BE2C (cell line): Measurements from ENCODE around the gene GET3.
"Not testable (repeated sequence)": the region's sequence is repeated elsewhere in the genome, so short reads cannot be mapped to it uniquely, and the experiment has no call there.

Experiments
- DNase-seq: peaks from one replicate; pipeline ENCODE4 v3.0.0-alpha.2; 2020
- H3K27me3 ChIP-seq: fragments of 250-450 bp; sonication (Bioruptor Pico); 2 replicates; pipeline ENCODE4 v1.5.1; 2020; ENCODE audit warnings: mild to moderate bottlenecking
- H3K36me3 ChIP-seq: fragments of 250-450 bp; sonication (Bioruptor Pico); 2 replicates; pipeline ENCODE4 v1.5.1; 2020; ENCODE audit warnings: mild to moderate bottlenecking
- H3K4me1 ChIP-seq: fragments of 250-450 bp; sonication (Bioruptor Pico); 2 replicates; pipeline ENCODE4 v1.5.1; 2020
- H3K4me3 ChIP-seq: 2 replicates; pipeline ENCODE4 v1.5.1; 2011; ENCODE audit warnings: low read depth, low read length
- H3K9me3 ChIP-seq: fragments of 250-450 bp; sonication (Bioruptor Pico); 2 replicates; pipeline ENCODE4 v1.5.1; 2020
- TF ChIP-seq, protein P1 (sequence below): IDR thresholded peaks from 2 replicates; pipeline ENCODE4 v1.5.1; 2012; ENCODE audit warnings: mild to moderate bottlenecking, low read depth, low read length

Gene GET3

DNA sequence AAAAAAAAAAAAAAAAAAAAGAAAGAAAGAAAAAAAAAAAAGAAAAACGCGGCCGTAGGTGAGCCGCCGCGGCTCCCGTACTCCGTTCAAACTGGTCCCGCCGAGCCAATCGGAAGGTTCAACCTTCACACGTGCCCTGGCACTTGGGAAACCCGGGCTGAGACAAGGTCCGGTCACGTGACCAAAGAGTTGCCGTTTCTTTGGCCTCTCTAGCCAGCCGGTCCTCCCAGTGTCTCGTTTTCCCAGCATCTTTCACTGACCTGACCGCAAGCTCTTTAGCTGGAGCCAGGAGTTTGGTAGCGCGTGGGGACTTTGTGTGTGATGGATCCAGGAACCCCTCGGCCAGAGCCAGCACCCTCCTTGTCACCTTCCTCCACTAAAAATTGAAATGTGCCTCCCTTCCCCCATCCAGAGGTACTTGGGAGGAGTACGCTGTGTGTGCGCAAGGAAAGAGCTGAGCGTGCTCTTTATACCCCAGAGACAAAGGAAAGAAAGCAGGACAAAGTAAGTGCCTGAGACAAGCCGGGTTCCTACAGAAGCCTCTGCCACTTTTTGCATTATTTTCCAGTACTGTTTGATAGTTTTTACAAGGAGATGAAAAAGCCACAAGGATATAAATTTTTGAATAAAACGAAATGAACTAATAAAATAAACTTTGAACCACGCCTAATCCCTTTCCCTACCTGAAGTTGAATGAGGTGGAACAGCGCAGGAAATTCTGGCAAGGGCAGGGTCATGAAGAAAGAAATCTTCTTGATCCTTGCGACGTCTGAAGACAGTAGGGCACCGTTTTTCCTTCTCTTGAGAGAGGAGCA is 14.5 kb upstream of the GET3 start:
- H3K36me3 ChIP-seq: peaks cover 33% of the 10 kb centered on the region
- TF ChIP-seq, protein P1, sequence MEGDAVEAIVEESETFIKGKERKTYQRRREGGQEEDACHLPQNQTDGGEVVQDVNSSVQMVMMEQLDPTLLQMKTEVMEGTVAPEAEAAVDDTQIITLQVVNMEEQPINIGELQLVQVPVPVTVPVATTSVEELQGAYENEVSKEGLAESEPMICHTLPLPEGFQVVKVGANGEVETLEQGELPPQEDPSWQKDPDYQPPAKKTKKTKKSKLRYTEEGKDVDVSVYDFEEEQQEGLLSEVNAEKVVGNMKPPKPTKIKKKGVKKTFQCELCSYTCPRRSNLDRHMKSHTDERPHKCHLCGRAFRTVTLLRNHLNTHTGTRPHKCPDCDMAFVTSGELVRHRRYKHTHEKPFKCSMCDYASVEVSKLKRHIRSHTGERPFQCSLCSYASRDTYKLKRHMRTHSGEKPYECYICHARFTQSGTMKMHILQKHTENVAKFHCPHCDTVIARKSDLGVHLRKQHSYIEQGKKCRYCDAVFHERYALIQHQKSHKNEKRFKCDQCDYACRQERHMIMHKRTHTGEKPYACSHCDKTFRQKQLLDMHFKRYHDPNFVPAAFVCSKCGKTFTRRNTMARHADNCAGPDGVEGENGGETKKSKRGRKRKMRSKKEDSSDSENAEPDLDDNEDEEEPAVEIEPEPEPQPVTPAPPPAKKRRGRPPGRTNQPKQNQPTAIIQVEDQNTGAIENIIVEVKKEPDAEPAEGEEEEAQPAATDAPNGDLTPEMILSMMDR: no peak

DNA sequence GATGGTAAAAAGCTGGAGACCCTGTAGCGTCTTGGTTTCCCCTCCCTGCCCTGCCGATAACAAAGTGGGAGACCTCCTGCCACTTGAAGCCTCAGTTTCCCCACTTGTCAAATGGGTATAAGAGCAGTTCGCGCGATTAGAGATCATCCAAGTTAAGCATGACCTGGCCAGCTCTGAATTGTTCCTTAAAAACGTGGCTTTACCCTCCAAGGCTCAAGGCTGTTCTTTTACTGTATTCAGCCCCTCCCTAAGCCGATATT is 14.0 kb upstream of the GET3 start:
- Histone ChIP-seq H3K36me3 (peaks cover 33% of the 10 kb centered on the region), H3K9me3 (no peaks in the 10 kb centered on the region), H3K4me1 (no peaks in the 10 kb centered on the region; the same call in 1 of the 2 replicates), H3K27me3 (no peaks in the 10 kb centered on the region), H3K4me3 (peak overlapping the region; percentile 93)
- TF ChIP-seq, protein P1: no peak
- DNase-seq: no peak

More for the DNA sequence above, 14.5 kb upstream of the GET3 start:
- Histone ChIP-seq H3K4me3 (peak overlapping the region; percentile 93), H3K9me3 (no peaks in the 10 kb centered on the region), H3K27me3 (no peaks in the 10 kb centered on the region), H3K4me1 (no peaks in the 10 kb centered on the region; the same call in 1 of the 2 replicates)
- DNase-seq: peak; percentile 98

DNA sequence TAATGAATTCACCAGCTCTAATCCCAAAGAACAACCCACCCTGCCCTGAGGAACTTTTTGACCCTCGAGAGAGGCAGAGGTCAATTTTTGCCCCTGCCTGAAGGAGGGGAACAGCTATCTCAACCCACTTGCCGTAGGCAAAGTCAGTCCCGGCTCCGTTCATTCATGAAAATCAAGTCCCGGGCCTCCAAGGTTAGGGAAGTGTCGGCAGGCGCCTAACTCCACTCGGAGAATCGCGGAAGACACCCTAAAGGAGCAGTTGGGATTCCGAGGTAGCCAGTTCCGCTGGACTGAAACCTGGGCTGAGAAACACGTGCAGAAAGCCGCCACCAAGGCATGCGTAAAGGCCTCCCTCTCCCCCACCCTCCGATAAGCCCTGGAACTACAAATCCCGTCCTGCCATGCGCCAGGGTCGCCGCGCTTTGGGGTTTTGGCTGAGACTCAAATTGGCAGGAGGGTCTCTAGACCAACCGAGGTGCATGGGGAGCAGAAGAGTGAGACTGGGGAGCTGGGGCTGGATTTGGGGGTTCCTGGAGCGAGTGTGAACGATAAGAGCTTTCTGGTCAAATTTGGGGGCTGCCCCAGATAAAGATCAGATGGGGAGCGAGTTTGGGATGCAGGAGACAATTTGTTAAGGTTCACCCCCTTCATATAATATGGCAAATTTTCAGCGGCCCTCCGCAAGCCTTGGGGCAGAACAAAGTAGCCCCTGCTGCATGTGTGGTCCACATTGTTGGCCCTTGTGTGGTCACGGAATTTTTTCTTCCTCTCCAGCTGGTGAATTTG is 13.5 kb upstream of the GET3 start, which contains the start of gene TNPO2:
Gene TNPO2 (minus strand): TSS at position 292 of the 786 bp plus-strand sequence. CDS start 2,955 bp downstream, outside the sequence.
- Histone ChIP-seq H3K27me3 (no peaks in the 10 kb centered on the region), H3K36me3 (peaks cover 31% of the 10 kb centered on the region), H3K4me1 (no peaks in the 10 kb centered on the region; the same call in 1 of the 2 replicates), H3K4me3 (peak within 1 kb of the TSS; percentile 93), H3K9me3 (no peaks in the 10 kb centered on the region)
- TF ChIP-seq, protein P1: no peak
- DNase-seq: peak; percentile 87

DNA sequence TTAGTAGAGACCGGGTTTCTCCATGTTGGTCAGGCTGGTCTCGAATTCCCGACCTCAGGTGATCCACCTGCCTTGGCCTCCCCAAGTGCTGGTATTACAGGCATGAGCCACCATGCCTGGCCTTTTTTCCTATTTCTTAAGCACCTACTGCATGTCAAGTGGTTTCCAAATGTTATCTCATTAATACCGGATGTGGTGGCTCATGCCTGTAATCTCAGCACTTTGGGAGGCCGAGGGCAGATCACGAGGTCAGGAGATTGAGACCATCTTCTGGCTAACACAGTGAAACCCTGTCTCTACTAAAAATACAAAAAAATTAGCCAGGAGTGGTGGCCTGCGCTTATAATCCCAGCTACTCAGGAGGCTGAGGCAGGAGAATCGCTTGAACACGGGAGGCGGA is 11.7 kb upstream of the GET3 start:
- not testable (repeated sequence) for H3K4me3 ChIP-seq, H3K4me1 ChIP-seq, H3K9me3 ChIP-seq, DNase-seq, H3K27me3 ChIP-seq
- H3K36me3 ChIP-seq: peaks cover 29% of the 10 kb centered on the region

DNA sequence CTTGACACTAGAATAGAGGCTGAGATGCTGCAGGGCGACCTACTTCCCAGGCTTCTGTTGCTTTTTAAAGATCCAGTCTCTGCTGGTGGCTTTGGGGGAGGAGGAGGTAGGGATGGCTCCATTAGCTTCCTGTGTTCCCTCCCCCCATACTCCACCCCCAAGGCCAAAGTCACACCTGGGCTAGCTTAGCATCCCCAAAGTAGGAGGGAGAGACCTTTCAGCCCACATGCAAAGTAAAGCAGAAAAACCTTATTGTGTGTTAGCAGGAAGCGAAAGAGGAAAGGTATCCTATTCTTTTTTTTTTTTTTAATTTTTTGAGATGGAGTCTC is 10.3 kb upstream of the GET3 start:
- Histone ChIP-seq H3K36me3 (peaks cover 37% of the 10 kb centered on the region), H3K4me1 (no peaks in the 10 kb centered on the region), H3K4me3 (no peak overlapping the region), H3K27me3 (no peaks in the 10 kb centered on the region), H3K9me3 (no peaks in the 10 kb centered on the region)
- TF ChIP-seq, protein P1: no peak
- no peak for DNase-seq

DNA sequence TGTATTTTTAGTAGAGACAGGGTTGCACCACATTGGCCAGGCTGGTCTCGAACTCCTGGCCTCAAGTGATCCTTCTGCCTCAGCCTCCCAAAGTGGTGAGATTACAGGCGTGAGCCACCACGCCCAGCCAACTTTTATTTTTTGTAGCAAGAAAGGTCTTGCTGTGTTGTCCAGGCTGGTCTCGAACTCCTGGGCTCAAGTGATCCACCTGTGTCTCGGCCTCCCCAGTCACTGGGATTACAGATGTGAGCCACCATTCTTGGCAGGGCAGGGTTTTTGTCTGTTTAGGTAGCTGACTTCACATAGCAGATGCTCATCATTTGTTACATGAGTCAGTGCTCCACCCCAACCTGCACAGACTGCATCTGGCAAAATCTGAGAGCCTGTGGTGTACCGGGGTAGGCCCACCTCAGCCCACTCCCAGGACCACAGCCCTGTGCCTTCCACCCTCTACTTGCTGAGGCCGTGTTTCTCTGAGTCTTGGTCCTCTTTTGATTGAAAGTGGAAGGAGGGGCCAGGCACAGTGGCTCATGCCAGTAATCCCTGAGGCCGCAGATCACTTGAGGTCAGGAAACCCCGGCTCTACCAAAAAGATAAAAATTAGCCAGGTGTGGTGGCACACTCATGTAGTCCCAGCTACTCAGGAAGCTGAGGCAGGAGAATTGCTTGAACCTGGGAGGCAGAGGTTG is 9.4 kb upstream of the GET3 start:
- TF ChIP-seq, protein P1: no peak
- Histone ChIP-seq H3K36me3 (peaks cover 39% of the 10 kb centered on the region), H3K4me3 (no peak overlapping the region), H3K9me3 (no peaks in the 10 kb centered on the region), H3K27me3 (no peaks in the 10 kb centered on the region), H3K4me1 (no peaks in the 10 kb centered on the region)
- no peak for DNase-seq
